Naive thymus-derived CD4-positive, alpha-beta T cell (primary cell): ENCODE data around the gene PARP1. TPM values are rescaled to one million over a fixed set of nuclear protein-coding genes. Genes with fewer than 3 reads are reported as not detected.

Experiments used
- ATAC-seq: fragments of 150-1000 bp; cut with Tn5 transposase; 2 replicates; pipeline ENCODE4 v1.10.0; 2021; ENCODE audit warnings: mild to moderate bottlenecking, moderate library complexity
- CTCF ChIA-PET: fragments of 350-600 bp; sonication (Branson Sonifier 250); formaldehyde crosslinking; loops from one replicate; lab custom pipeline; 2021; ENCODE audit warnings: antibody characterized with exemption; lab: Charles Lee
- POLR2A ChIA-PET: fragments of 350-600 bp; sonication (Branson Sonifier 250); formaldehyde crosslinking; loops from one replicate; lab custom pipeline; 2021; ENCODE audit warnings: antibody characterized with exemption, inconsistent platforms; lab: Charles Lee
- DNase-seq, 9 donors: peaks; one replicate each; pipeline versions ENCODE4 v3.0.0 to v3.0.0-alpha.2; 2020 to 2022; ENCODE audit warnings: mixed read lengths in 1 of 9
- H3K27ac ChIP-seq: one replicate; pipeline ENCODE4 v1.7.0; 2013; ENCODE audit warnings: mild to moderate bottlenecking, low read depth, low read length, moderate library complexity
- H3K27me3 ChIP-seq, 2 donors: one replicate each; pipeline ENCODE4 v1.7.0; 2013; ENCODE audit warnings: low read length in 2 of 2, mild to moderate bottlenecking in 2 of 2, moderate library complexity in 2 of 2; ENCODE audit not compliant: control insufficient read depth in 2 of 2, insufficient read depth in 2 of 2
- H3K36me3 ChIP-seq, 3 experiments: 1 replicate in 2 of 3; 2 replicates in 1 of 3; pipeline ENCODE4 v1.7.0; 2013; ENCODE audit warnings: low read length in 3 of 3, mild to moderate bottlenecking in 3 of 3, moderate library complexity in 1 of 3; ENCODE audit not compliant: insufficient read depth in 3 of 3, control insufficient read depth in 2 of 3
- H3K4me1 ChIP-seq, 2 donors: one replicate each; pipeline ENCODE4 v1.7.0; 2013; ENCODE audit warnings: low read length in 2 of 2, mild to moderate bottlenecking in 2 of 2, moderate library complexity in 1 of 2; ENCODE audit not compliant: control insufficient read depth in 2 of 2, insufficient read depth in 2 of 2
- H3K4me3 ChIP-seq: 2 replicates; pipeline ENCODE4 v1.7.0; 2013; ENCODE audit warnings: mild to moderate bottlenecking, low read length
- H3K9me3 ChIP-seq, 3 experiments: 1 replicate in 2 of 3; 2 replicates in 1 of 3; pipeline ENCODE4 v1.7.0; 2013; ENCODE audit warnings: low read length in 3 of 3; ENCODE audit not compliant: control insufficient read depth in 2 of 3
- H3K27ac Mint-ChIP-seq, 9 donors: one replicate each; pipeline ENCODE4 v1.8.0; 2020 to 2022; ENCODE audit warnings: mixed read lengths in 9 of 9, mild to moderate bottlenecking in 8 of 9, moderate library complexity in 5 of 9, inconsistent platforms in 2 of 9
- H3K27me3 Mint-ChIP-seq, 5 donors: one replicate each; pipeline ENCODE4 v1.8.0; 2021 to 2022; ENCODE audit warnings: mixed read lengths in 5 of 5, mild to moderate bottlenecking in 1 of 5
- H3K36me3 Mint-ChIP-seq, 5 donors: one replicate each; pipeline ENCODE4 v1.8.0; 2020 to 2022; ENCODE audit warnings: mixed read lengths in 5 of 5, mild to moderate bottlenecking in 3 of 5, inconsistent platforms in 1 of 5
- H3K4me1 Mint-ChIP-seq, 7 donors: one replicate each; pipeline ENCODE4 v1.8.0; 2020 to 2022; ENCODE audit warnings: mixed read lengths in 7 of 7, mild to moderate bottlenecking in 3 of 7, inconsistent platforms in 1 of 7
- H3K4me3 Mint-ChIP-seq, 10 donors: one replicate each; pipeline ENCODE4 v1.8.0; 2020 to 2022; ENCODE audit warnings: mild to moderate bottlenecking in 10 of 10, mixed read lengths in 10 of 10, moderate library complexity in 6 of 10, inconsistent platforms in 2 of 10
- H3K9me3 Mint-ChIP-seq, 11 donors: one replicate each; pipeline ENCODE4 v1.8.0; 2020 to 2022; ENCODE audit warnings: mixed read lengths in 11 of 11, mild to moderate bottlenecking in 4 of 11, inconsistent platforms in 1 of 11, moderate library complexity in 1 of 11
- intact Hi-C, 2 donors: fragments of 100-400 bp; cut with micrococcal nuclease; formaldehyde crosslinking; loops; one replicate each; pipeline ENCODE4 v1.15.1; 2023
- polyA plus RNA-seq, 2 donors: library from polyadenylated mRNA; unstranded; fragments of 300-500 nt; fragmentation: Illumina TruSeq; gene quantifications; one replicate each; pipeline ENCODE4 v1.2.3, GENCODE V29; 2021
- total RNA-seq, 6 experiments: library from RNA in 5 of 6; stranded (reverse) in 5 of 6; gene quantifications; 1 replicate in 5 of 6; 2 replicates in 1 of 6; pipeline ENCODE4 v1.2.3 and lab custom pipeline; 2021 to 2026

Gene PARP1
- total and polyA plus RNA-seq, 7 experiments from 2014 or later, result 63.6 to 165 (median 89.3) TPM

DNA sequence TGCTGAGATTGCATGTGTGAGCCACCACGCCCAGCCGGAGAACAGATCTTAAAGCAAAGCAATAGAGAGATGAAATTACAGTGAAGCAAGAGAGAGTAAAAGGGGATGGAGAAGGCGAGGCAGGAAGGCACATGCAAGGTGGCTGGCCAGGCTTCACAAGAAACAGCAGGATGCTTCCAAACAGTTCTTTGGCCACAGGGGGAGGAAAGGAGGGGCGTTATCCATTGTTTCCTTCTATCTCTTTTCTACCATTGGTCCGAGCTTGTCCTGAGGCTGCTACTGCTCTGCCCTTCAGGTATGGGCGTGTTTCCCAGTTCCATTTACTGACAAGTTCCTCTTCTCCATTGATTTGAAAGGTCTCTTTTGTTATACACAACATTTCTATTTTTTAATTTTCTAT is 33.7 kb upstream of the PARP1 start:
- intact Hi-C loops, result no loop called here
- no peaks in the 10 kb centered on the region for H3K36me3 ChIP-seq
- H3K27ac ChIP-seq, result no peak overlapping the region
- ChIA-PET POLR2A (interaction anchor here (1.4 kb wide), 1 partner anchor 34 kb away, joined by 4 read pairs; the partner anchor contains the start of gene PARP1), CTCF (interaction anchor here (1.0 to 2.0 kb wide), 3 partner anchors 24 to 57 kb away, joined by 3 to 5 read pairs (median 3); partner anchors contain the start of gene PARP1)
- Mint-ChIP-seq H3K36me3 (peaks cover 0 to 2% (median 0%) of the 10 kb centered on the region in 5 donors), H3K9me3 (peaks cover 0 to 4% (median 0%) of the 10 kb centered on the region in 11 donors), H3K27me3 (peaks cover 0 to 57% (median 0%) of the 10 kb centered on the region in 5 donors), H3K4me3 (no peak overlapping the region), H3K4me1 (peaks cover 26 to 37% (median 33%) of the 10 kb centered on the region in 7 donors), H3K27ac (peak overlapping the region in 1 of 9 donors; percentile 11)
- H3K4me1 ChIP-seq, result peaks cover 16 to 26% of the 10 kb centered on the region in 2 donors
- no peaks in the 10 kb centered on the region for H3K9me3 ChIP-seq
- no peak for ATAC-seq
- no peak for DNase-seq
- no peak overlapping the region for H3K4me3 ChIP-seq
- H3K27me3 ChIP-seq, result no peaks in the 10 kb centered on the region

DNA sequence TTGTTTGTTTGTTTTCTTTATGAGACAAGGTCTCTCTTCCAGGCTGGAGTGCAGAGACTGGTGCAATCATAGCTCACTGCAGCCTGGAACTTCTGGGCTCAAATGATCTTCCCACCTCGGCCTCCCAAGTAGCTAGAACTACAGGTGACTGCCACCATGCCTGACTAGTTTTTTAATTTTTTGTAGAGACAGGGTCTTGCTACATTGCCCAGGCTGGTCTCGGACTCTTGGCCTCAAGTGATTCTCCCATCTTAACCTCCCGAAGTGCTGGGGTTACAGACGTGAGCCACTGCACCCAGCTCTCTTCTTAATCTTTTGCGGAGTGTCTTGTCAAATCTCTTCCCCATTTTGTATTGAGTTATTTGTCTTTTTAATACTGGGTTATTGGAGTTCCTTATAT is 32.6 kb upstream of the PARP1 start:
- no peaks in the 10 kb centered on the region for H3K36me3 ChIP-seq
- DNase-seq (no peak), ATAC-seq (no peak)
- no peak overlapping the region for H3K4me3 ChIP-seq
- H3K27me3 ChIP-seq, result no peaks in the 10 kb centered on the region
- H3K9me3 ChIP-seq, result no peaks in the 10 kb centered on the region
- CTCF ChIA-PET, result no interaction called here
- H3K36me3 Mint-ChIP-seq, result peaks cover 0 to under 1% (median 0%) of the 10 kb centered on the region in 5 donors
- peaks cover 0 to 58% (median 0%) of the 10 kb centered on the region in 5 donors for H3K27me3 Mint-ChIP-seq
- H3K9me3 Mint-ChIP-seq, result peaks cover 0 to 4% (median 0%) of the 10 kb centered on the region in 11 donors
- H3K4me3 Mint-ChIP-seq, result no peak overlapping the region
- no peak overlapping the region for H3K27ac Mint-ChIP-seq
- peaks cover 7 to 15% of the 10 kb centered on the region in 2 donors for H3K4me1 ChIP-seq
- H3K27ac ChIP-seq, result no peak overlapping the region
- intact Hi-C loops, result no loop called here
- H3K4me1 Mint-ChIP-seq, result peaks cover 20 to 26% (median 22%) of the 10 kb centered on the region in 7 donors
- POLR2A ChIA-PET, result interaction anchor here (1.0 kb wide), 1 partner anchor 498 kb away, joined by 3 read pairs; no protein-coding TSS in a partner anchor

- DNase-seq (peak in 1 of 9 donors; percentile 10), ATAC-seq (no peak)
- Histone ChIP-seq H3K27me3 (no peaks in the 10 kb centered on the region), H3K36me3 (no peaks in the 10 kb centered on the region), H3K27ac (no peak overlapping the region), H3K9me3 (no peaks in the 10 kb centered on the region), H3K4me1 (no peaks in the 10 kb centered on the region), H3K4me3 (no peak overlapping the region)
- intact Hi-C loops, result no loop called here
- Mint-ChIP-seq H3K27ac (no peak overlapping the region), H3K36me3 (no peaks in the 10 kb centered on the region), H3K4me3 (no peak overlapping the region), H3K4me1 (peaks cover 0 to 1% (median 0%) of the 10 kb centered on the region in 7 donors), H3K9me3 (peaks cover 0 to 4% (median 0%) of the 10 kb centered on the region in 11 donors), H3K27me3 (peaks cover 0 to 45% (median 0%) of the 10 kb centered on the region in 5 donors)
- ChIA-PET CTCF (interaction anchor here (0.5 to 0.7 kb wide), 2 partner anchors 12 to 147 kb away, joined by 3 read pairs; no protein-coding TSS in a partner anchor), POLR2A (no interaction called here)
Measured at GRCh38 chr1:226438007-226438406, 30.1 kb upstream of the PARP1 start.

DNA sequence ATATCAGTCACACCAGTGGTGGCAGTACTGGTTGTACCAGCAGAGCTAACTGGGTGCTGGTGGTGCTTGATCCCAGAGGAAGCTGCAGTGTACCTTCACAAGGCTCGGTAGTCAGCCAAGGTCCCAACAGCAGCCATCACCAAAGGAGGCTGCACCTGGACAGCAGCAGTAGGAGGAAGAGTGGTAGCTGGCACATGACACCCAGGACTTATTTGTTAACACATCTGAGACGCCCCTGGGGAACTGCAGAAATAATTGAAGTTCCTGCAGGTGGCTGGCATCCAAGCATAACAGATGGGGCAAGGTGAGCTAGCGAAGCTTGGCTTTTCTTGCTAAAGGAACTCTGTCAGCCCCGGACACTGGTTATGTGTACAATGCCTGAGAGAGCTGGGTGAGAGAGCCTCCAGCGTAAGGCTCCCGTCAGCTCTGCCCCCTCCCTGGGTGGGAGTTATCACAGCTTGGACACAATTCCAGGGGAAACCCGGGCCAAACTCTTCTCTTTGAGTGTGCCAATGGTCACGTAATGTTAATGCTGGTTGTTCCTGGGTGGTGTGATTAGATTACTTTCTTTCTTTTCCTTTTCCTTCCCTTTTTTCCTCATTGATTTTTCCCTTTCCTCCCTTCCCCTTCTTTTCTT is 29.1 kb upstream of the PARP1 start:
- peak; percentile 37 for ATAC-seq

DNA sequence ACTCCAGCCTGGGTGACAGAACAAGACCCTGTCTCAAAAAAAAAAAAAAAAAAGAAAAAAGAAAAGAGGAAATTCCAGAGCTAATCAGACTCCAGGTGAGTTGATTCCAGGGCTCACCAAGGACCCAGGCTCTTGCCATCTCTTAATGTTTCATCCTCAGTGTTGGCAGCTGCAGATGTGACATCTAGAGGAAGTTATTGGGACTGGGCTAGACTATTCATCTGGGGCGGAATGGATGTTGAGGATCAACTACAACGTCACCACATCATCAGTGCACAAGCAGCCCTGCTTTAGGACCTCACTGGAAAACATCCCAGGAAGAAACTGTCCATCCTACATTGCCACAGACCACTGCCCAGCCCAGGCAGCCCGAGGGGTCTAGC is 28.6 kb upstream of the PARP1 start:
- ATAC-seq (no peak), DNase-seq (no peak)
- Histone ChIP-seq H3K36me3 (no peaks in the 10 kb centered on the region), H3K27ac (no peak overlapping the region), H3K9me3 (no peaks in the 10 kb centered on the region), H3K27me3 (no peaks in the 10 kb centered on the region), H3K4me3 (no peak overlapping the region), H3K4me1 (no peaks in the 10 kb centered on the region)
- Mint-ChIP-seq H3K4me1 (peaks cover 0 to under 1% (median 0%) of the 10 kb centered on the region in 7 donors), H3K27me3 (peaks cover 0 to 41% (median 0%) of the 10 kb centered on the region in 5 donors), H3K4me3 (no peak overlapping the region), H3K36me3 (no peaks in the 10 kb centered on the region), H3K27ac (no peak overlapping the region), H3K9me3 (peaks cover 0 to 4% (median 0%) of the 10 kb centered on the region in 11 donors)
- ChIA-PET CTCF (interaction anchor here (1.9 kb wide), 1 partner anchor 12 kb away, joined by 5 read pairs; no protein-coding TSS in a partner anchor), POLR2A (interaction anchor here (1.1 kb wide), 1 partner anchor 9 kb away, joined by 3 read pairs; no protein-coding TSS in a partner anchor)
- intact Hi-C loops, result no loop called here

More for the DNA sequence above, 29.1 kb upstream of the PARP1 start:
- Mint-ChIP-seq H3K9me3 (peaks cover 0 to 4% (median 0%) of the 10 kb centered on the region in 11 donors), H3K36me3 (no peaks in the 10 kb centered on the region), H3K27ac (no peak overlapping the region), H3K4me1 (peaks cover 0 to 1% (median 0%) of the 10 kb centered on the region in 7 donors), H3K27me3 (peaks cover 0 to 45% (median 0%) of the 10 kb centered on the region in 5 donors), H3K4me3 (no peak overlapping the region)
- H3K9me3 ChIP-seq, result no peaks in the 10 kb centered on the region
- no peak overlapping the region for H3K27ac ChIP-seq
- POLR2A ChIA-PET, result interaction anchor here (1.1 kb wide), 1 partner anchor 9 kb away, joined by 3 read pairs; no protein-coding TSS in a partner anchor
- H3K4me1 ChIP-seq, result no peaks in the 10 kb centered on the region
- H3K4me3 ChIP-seq, result no peak overlapping the region
- H3K36me3 ChIP-seq, result no peaks in the 10 kb centered on the region
- CTCF ChIA-PET, result interaction anchor here (1.9 kb wide), 1 partner anchor 12 kb away, joined by 5 read pairs; no protein-coding TSS in a partner anchor
- H3K27me3 ChIP-seq, result no peaks in the 10 kb centered on the region
- intact Hi-C loops, result no loop called here
- no peak for DNase-seq

DNA sequence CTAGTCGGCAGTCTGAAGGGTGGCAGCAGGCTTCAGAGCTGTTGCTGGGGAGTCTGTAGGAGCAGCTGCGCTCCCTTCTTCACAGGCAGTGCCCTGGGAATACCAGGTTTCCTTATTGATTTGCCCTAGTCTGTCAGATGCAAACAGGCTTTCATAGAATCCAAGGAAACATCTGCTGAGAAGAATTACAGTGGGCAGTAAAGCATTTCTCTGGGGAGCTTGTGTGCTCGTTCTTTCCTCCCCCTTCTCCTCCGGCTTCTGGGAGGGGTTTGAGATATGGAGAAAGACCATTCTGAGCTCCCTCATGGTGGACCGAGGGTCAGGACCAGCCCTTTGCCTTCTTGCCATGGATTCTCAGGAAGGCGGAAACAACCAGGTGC is 25.4 kb upstream of the PARP1 start:
- Mint-ChIP-seq H3K27ac (no peak overlapping the region), H3K4me3 (no peak overlapping the region), H3K27me3 (peaks cover 0 to 22% (median 0%) of the 10 kb centered on the region in 5 donors), H3K4me1 (peaks cover 3 to 18% (median 7%) of the 10 kb centered on the region in 7 donors), H3K9me3 (peaks cover 0 to 2% (median 0%) of the 10 kb centered on the region in 11 donors), H3K36me3 (no peaks in the 10 kb centered on the region)
- POLR2A ChIA-PET, result no interaction called here
- Histone ChIP-seq H3K36me3 (no peaks in the 10 kb centered on the region), H3K27me3 (no peaks in the 10 kb centered on the region), H3K9me3 (no peaks in the 10 kb centered on the region), H3K27ac (no peak overlapping the region), H3K4me3 (no peak overlapping the region), H3K4me1 (peaks cover 0 to 5% of the 10 kb centered on the region in 2 donors)
- DNase-seq (no peak), ATAC-seq (no peak)
- CTCF ChIA-PET, result interaction anchor here (1.0 kb wide), 1 partner anchor 25 kb away, joined by 3 read pairs; the partner anchor contains the start of gene PARP1
- intact Hi-C loops, result no loop called here
